Measurements from ENCODE around the gene SLC16A4.

DNA sequence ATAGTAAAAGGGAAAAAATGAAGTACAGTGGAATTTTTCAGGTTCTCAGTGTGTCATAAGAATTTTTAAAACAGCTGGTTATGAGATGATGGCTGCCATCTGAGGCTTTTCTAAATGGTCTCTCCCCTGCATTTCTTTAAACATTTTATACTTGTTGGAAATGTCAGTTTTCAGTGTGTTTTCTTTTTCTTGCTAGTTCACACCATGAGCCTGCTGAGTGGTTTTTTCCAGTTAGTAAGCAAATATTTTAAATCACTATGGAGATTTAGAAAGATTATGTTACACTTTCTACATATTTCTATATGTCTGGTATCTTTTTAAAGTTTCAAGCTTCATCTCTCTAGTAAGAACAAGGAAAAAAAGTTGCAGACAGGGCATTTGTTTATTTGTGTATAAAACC lies 42.1 kb downstream of the SLC16A4 start:
- no peak for TF ChIP-seq EZH2 (IDR thresholded peaks at IDR 0.05; ENCODE audit: low read length, unreplicated experiment)
- TF ChIP-seq, protein P1, sequence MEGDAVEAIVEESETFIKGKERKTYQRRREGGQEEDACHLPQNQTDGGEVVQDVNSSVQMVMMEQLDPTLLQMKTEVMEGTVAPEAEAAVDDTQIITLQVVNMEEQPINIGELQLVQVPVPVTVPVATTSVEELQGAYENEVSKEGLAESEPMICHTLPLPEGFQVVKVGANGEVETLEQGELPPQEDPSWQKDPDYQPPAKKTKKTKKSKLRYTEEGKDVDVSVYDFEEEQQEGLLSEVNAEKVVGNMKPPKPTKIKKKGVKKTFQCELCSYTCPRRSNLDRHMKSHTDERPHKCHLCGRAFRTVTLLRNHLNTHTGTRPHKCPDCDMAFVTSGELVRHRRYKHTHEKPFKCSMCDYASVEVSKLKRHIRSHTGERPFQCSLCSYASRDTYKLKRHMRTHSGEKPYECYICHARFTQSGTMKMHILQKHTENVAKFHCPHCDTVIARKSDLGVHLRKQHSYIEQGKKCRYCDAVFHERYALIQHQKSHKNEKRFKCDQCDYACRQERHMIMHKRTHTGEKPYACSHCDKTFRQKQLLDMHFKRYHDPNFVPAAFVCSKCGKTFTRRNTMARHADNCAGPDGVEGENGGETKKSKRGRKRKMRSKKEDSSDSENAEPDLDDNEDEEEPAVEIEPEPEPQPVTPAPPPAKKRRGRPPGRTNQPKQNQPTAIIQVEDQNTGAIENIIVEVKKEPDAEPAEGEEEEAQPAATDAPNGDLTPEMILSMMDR (conservative IDR thresholded peaks at IDR 0.05; ENCODE audit: low read depth, low read length): no peak

Data from PC-3 (cell line).